T-helper 1 cell (primary cell): ENCODE measurements around the gene SNAP47.
A peak's percentile ranks its signal among the peaks of the same experiment; 100 is the strongest.

ENCODE experiments used
- DNase-seq, 5 donors: peaks; one replicate each; pipeline ENCODE4 v3.0.0-alpha.2; 2012 to 2020

SNAP47 gene

DNA sequence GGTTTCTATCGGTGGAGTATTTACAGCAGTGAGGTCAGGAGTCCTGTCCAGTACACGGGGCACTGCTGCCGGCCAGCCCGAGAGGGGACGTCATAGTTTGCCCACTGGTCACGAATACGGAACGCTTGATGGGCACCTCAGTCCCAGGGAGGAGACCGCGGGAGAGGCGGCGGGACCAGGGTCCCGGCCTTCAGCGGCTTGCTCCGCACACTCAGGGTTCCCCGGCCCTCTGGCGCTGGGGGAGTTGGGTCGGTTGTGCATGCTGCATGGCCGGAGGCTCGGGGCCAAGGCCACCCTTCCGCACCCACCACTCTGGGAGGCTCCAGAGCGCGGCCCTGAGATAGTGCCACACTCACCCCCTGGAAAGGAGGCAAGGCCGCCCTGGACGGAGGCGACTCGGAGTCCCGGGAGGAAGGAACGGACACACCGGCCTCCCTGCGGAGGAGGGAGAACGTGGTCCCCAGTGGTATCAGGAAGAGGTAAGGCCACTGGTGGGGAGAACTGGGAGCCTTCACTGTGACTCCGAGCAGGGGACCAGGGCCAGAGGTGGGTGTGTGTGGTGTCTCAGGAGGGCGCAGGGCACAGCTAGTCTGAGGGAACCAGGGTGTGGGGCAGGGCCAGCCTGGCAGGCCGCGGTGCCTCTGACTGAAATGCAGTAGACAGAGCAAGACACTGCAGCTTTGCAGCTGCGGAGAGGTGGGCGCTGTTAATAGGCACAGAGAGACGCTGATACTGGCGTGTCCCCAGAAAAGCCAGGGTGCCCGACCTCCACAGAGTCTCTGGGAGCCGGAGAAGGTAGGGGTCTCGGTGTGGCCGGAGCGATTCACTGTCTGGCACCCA lies 51.7 kb downstream of the SNAP47 start:
- no peak for DNase-seq

DNA sequence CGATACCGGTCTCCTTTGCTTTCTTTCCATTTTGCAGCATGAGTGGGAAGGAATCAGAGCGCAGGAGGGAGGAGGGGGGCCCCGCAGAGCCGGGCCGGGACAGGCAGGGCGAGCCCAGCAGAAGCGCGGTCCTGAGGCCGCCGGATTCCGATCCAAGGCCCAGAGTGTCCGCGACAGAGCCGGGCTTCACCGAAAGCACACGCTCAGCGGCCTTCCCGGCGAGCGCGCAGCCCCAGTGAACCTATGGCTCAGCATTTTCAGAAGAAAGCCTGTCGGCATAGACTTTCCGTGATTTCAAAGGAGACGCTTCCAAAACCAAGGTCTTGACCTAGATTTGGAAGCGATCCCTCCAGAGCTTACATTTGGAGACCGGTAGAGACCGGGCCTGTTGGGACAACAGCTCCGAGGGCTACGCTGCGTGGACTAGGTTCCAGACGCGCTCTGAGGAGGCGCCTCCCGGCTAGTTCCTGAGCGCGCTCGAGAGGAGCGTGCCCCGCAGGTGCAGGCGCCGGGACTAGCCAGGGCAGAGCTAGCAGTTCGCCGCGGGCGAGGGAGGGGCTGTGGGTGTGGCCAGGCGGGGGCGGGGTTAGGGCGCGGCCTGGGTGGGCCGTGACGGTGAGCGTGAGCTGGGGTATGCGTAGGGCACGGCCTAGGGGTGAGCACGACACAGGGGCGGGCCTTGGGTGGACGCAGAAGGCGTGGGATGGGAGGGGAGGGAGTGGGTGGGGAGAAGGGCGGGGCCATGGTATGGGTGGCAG lies 52.5 kb downstream of the SNAP47 start:
- peak; percentile 94 to 97 (median 96) for DNase-seq

DNA sequence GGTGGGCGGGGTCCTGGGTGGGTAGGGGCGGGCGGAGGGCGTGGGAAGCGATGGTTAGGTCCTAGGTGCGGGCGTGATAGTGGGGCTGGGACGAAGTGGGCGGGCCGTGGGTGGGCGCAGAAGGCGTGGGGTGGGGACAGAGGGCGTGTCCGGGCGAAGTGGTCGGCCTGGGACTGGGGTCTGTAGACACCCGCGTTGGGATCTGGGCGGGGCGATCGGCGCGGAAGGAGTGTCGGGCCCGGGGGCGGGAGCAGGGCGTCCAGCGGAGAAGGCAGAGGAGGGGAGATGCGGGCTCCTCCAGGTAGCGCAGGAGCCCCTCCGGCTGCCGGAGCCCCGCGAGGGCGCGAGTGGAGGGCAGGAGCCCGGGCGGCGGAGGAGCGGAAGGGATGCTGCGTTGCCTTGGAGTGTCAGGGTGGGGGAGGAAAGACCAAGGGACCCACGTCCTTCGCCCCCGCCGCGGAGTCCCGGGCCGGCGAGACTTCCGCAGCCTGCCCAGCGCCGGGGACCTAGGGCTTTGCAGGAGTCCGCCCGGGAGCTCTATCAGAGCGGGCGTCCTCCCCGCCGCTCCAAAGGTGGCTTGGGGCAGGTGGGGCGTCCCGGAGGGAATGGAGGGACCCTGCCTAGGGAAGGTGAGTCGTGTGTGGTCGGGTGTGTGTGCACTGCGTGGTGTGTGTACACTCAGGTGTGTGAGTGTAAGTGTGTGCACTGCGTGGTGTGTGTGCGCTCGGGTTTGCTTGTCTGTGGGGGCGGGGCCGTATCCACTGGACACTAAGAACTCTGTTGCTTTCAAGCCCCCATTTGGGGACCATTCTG lies 53.2 kb downstream of the SNAP47 start:
- no peak for DNase-seq

DNA sequence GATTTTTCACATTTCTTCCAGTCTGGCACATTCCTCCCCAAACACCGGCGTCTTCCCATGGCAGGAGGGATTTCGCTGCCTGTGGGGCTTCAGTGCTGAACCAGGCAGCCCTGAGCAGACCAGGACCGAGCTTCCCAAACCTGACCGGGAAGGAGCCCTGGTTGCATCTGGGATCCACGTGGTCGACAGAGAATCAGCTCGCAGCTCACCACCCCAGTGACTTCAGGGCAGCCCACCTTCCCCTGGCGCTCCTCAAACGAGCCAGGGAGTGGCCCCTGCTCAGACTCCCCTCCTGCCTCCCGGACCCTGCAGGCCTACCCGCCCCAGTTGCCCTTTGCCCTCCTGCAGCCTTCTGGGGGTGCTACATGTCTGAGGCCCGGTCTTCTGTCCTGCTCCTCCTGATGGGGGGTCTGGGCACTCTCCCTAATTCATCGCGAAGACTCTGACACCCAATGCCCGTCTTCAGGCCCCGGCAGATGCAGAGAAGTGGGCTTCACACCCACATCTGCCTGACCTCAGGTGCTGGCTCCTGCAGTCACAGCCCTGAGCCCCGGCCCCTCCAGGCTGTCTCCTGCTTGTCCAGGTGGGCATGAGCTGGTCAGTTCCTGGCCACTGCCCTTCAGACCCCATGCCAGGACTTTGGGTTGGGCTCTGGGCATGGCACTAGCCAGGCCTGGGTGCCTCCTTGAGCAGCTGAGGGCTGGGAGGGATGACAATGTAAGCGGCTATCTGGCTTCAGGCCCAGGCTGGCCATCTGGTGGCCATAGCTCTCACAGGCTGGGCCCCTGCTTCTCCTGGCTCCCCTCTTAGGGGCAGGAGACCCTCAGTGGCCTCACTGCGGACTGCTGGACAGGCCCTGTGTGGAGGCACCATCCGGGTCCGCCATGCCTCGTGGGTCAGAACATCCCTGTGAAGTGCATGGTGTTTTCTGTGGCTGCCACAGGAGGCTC lies 54.1 kb downstream of the SNAP47 start:
- DNase-seq: no peak

DNA sequence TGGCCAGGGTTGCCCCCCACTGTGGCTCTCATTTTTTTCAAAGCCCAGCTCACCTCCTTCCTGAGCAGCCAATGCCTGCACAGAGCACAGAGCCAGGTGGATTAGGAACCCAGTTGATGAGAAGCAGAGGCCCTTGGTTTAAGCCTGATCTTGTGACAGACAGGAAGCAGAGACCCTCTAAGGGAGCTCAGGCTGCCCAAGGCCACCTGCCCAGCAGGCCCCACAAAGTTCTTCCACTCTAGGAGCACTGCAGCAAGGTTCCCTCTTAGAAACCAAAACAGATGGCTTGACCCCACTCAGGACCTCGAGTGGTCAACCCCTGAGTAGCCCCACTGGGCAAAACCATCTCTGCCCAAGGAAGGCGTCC lies 54.8 kb downstream of the SNAP47 start:
- no peak for DNase-seq

DNA sequence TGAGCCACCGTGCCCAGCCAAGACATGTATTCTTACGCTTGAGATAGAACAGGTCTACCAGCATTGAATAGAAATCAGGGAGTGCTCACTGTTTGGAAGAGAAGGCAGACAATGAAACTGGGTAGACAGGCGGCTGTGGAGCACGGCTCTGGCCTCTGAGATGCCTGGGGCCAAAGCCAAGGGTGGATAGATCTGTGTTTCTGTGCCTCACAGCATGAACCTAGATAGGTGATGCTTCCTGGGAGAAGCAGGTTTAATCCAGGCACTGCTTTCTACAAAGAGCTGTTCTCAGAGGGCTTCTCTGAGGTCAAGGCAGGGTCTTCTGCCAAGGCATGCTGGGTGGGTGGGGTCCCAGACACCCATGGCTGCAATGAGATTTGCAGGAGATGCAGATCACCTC lies 55.6 kb downstream of the SNAP47 start:
- DNase-seq: no peak

DNA sequence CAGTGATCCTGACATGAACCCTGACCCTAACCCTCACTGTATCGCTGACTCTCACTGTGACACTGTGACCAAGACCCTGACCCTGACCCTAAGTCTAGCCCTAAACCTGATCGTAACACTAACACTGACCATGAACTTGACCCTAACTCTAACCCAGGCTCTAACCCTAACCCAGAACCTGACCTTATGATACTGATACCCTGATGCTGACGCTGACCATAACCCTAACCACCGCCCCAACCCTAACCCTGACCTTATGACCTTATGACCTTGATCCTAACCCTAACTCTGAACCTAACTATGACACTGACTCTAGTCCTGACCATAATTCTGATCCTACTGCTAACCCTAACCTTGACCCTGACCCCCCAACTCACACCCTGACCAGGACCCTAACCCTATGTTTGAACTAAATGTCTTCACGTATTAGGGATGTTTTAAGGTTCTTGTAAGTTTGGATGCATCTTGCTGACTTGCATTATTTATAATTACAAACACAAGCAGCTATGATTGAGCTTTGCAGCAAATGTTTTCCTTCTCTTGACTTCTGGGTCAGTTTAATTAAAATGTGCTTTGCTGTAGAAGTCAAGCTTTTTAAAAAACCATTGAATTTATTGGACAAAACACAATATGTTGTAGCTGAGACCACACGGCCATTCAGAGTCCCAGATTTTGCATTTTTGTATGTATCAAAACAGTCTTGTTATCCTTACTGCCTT lies 56.3 kb downstream of the SNAP47 start:
- DNase-seq: no peak

DNA sequence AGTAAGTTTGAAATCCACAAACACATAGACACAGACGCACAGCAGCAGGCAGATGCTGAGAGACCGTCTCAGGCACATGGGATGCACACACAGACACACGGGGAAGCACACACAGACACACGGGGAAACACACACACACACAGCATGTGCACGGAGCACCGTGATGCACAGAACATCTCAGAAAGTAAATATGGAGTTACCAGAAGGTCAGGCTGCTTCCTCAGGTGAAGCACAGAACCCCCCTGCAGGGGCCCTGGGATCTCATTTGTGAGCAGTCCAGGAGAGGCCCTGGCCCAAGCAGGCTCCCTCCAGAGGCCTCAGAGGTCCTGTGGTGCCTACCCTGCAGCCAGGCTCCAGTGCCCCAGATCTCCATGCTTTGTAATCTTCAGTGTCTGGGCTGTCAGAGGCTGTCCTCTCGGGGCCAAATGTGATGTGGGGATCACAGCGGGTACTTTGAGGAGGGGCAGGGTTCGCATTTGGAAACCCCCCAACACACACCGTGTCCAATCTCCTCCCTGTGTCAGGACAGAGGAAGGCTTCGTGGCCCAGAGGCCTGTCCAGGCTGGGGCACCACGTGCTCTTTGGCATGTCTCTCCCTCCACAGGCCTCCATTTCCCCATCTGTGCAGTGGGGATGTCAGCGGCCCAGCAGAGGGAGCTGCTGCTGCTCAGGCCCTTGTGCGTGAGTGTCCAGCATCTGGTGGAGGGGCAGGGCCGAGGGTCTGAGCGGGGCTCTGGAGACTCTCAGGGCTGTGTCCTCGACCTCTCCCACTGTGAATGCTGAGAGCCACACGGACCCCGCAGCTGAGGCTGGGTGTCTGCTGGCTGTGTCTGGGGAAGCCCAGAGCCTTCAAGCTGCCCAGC lies 57.2 kb downstream of the SNAP47 start:
- DNase-seq: no peak

DNA sequence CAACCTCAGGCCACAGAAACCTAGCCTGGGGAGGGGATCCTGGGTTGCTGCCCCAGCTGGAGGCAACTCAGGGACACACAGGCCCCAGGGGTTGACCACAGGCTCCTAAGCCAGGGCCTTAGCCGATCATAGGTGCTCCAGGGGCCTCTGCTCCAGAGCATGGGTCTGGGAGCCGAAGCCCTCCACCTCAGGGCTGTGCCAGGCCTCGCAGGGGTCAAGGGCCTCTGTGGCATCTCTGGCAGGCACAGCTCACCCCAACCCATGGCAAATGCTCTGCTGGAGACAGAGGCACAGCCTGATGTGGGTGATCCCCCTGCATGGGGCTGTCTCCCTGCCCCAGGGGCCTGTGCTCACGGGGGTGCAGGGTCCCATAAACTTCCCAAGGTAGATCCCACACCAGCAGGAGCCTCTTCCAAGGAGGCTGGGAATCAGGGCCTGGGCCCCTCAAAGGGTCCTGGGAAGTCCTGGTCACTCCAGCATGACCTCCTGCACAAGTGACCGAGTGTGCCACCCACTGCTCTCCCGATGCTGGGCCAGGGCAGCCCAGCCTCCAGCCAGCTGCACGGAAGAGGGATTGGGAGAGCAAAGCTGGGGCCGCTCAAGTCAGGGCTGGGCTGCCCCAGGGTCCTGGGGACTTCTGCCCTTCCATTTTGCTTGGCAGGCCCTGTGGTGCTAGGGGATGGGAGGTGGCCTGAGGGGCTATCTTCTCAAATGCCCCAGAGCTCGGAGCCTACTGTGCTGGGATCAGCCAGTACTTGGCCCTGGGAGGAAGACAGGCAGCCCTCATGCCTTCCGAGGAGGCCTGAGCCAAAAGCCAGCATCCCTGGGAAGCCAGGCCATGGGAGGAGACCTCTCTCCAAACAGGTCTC lies 58.1 kb downstream of the SNAP47 start:
- no peak for DNase-seq

DNA sequence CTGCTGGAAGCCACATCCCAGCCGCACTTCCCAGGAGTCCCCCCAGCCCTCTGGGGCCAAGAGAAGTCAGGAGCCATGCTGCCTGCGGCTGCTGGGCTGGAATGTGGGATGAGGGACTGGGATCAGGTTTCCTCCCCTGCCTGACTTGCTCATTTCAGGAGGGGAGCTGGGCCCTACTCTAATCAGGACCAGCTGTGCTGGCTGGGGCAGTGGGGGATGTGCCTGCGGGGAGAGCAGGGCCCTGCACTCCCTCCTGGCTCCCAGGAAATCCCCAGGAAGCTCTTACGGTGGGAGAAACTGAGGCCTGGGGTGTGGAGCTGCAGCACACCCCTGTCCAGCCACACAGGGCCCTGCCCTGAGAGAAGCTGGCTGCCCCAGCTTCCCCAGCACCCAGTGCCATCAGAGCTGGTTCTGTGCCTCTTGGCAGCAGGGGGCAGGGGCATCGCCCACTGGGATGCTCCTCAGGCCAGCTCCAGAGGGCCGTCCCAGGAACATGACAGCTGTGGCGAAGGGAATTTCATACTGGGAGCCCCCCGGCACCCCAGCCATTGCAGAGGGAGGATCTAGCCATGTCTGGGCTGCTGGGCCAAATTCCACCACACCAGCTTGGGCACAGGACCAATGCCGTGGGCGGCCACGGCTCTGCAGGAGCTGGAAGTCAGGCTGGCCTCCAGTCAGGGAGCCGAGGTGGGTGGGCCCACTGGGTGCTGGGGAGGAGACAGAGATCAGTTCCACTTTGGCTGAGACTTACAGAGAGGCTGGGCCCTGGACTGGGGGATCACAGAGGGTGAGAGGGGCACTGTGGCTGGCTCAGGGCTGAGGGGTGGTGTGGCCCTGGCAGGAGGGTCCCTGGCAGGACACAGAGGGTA lies 58.9 kb downstream of the SNAP47 start:
- no peak for DNase-seq

DNA sequence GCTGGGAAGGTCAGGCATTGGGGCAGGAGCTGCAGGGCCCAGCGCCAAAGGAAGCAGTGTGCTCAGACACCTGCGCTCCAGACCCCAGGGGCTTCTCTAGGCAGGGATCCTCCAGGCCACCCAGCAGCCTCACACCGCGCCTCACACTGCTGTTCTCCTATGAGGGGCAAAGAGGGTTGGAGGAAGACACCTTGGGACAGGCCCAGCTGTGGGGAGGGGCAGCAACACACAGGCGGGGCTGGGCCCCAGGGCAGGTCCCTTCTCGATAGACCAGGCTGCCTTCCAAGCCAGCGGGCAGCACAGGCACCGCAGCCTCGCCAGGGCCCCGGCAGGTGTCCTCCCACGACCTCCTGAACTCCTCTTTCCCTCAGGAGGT lies 59.6 kb downstream of the SNAP47 start:
- no peak for DNase-seq

DNA sequence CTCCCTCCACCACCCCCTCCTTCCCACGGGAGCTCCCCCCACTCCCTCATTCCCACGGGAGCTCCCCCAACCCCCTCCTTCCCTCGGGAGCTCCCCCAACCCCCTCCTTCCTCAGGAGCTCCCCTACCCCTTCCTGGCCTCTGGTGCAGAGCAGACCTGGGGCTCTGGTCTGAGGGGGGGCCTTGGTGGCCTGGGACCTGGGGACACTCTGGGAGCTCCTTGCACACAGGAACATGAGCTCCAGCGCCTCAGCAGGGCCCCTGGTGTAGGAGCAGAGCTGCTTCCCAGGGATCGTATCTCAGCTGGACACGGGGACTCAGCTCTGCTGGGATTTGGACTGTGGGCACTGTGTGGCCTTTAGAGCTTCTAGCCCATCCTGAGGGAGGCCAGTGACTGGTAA lies 60.5 kb downstream of the SNAP47 start:
- DNase-seq: no peak

DNA sequence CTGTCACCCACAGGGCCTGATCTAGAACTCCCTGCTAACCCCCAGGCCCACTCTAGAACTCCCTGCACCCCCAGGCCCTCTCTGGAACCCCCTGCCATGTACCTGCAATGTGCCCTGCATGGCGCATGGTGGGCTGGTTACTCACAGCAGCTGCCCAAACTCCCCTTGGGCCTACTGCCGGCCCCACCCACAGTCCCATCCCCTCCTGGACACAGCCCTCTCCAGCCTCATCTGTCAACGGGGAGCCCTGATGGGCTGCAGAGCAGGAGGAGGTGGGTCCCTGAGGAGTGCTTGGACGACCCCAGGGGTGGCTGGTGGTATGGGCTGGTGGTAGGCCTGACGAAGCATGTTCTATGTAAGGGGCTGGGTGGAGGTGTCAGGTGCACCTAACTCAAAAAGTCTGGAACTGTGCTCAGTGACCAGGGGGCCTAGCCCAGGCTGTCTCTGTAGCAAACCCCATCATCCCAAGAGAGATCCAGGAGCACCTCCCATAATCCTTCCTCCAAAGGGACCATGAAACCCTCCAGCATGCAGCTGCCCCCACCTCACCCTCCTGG lies 61.2 kb downstream of the SNAP47 start:
- DNase-seq: no peak

DNA sequence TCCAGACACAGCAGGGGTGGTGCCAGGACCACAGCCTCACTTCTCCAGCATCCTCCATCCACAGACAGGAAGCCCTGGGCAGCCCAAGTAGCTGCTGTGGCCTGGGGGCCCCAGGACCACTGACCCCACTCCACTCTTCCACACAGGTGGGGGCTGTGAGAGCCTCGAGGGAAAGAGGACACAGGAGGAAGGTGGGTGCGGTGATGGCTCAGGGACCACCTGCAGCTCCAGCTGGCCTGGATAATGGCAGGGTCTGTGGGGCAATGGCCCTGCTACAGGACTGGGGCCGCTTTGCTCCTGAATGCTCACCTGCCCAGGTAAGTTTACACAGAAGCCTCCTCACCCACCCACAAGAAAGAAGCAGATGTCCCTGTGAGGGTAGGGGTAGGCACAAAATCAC lies 61.9 kb downstream of the SNAP47 start:
- DNase-seq: no peak

DNA sequence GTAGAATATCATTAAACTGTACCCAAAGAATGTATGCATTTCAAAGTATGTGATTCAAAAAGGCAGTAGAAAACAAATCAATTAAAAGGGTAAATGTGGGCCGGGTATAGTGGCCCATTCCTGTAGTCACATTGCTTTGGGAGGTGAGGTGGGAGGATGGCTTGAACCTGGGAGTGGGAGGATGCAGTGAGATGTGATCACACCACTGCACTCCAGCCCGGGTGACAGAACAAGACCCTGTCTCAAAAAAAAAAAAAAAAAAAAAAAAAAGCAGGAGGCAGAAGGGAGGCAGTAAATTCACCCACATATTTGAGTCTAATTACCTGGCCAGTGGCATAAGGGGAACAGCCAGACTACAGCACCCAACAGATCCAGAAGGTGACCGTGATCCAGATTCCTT lies 62.4 kb downstream of the SNAP47 start:
- no peak for DNase-seq

DNA sequence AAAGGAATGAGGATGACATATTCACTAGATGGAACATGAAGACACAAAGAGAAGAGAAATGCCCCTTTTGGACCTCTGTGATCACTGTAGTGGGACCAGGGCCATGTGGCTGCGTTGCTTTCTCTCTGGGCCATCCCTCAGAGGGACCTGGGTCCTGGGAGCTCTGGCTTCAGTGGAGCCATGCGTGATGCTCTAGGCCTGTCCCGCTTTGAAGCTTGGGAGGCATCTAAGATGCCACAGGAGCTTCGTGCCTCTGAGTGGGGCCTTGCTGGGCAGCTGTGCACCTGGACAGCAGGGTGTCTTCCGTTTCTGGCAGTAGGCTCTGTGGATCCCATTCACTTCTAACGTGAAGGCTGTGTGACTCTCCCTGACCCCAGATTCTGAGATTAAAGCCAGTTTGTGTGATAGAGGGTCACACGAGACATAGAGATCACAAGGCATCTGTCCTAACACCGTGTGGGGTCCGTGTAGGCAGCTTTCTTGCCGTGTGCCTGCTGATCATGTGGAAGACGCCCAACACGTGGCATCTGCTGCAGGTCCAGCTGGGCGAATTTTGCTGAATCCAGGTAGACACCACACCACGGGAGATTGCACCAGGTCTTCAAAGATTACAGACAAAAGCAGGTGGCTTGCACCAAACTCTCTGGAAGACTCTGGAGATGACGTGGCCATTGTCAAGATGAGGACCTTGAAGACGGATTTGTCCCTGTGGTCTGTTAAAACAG lies 63.0 kb downstream of the SNAP47 start:
- no peak for DNase-seq

DNA sequence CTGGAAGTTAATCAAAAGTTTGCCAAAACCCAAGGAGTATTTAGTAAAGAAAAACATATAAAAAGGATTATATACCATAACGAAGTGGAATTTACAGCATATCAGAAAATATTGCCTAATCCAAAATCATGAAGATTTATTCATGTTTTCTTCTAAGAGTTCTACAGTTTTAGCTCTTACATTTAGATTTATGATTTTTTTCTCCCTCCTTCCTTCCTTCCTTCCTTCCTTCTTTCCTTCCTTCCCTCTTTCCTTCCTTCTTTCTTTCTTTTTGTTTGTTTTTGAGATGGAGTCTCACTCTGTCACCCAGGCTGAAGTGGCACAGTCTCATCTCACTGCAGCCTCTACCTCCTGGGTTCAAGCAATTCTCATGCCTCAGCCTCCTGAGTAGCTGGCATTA lies 64.5 kb downstream of the SNAP47 start:
- no peak for DNase-seq

DNA sequence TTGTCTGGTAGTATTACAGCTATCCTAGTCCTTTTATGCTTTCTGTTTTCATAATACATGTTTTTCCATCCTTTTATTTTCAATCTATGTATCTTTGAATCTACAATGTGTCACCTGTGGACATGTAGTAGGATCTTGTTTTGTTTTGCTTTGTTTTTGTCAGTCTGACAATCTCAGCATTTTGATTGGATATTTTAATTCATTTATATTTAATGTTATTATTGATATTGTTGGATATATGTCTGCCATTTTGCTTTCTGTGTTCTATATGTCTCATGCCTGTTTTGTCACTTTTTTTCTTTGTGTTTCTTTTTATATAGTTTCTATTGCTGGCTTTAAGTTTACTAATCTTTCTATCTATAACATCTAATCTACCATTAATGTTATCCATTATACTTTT lies 68.7 kb downstream of the SNAP47 start:
- DNase-seq: no peak
